ENCODE data around the gene NCKAP5. TPM values are rescaled to one million over a fixed set of nuclear protein-coding genes. Genes with fewer than 3 reads are reported as not detected.

NCKAP5 gene
- total RNA-seq, 1 donor = not detected

GRCh38 chr2:133303150-133303549, 265.1 kb downstream of the NCKAP5 start:
- DNase-seq (ENCODE audit: low read depth in 2 of 3, low spot score in 2 of 3) = no peak

- no peak for DNase-seq (ENCODE audit: low read depth in 2 of 3, low spot score in 2 of 3)
Measured at GRCh38 chr2:133296401-133296800, 271.9 kb downstream of the NCKAP5 start.

- DNase-seq (ENCODE audit: low read depth in 2 of 3, low spot score in 2 of 3) = no peak
Measured at GRCh38 chr2:133293544-133294353, 274.5 kb downstream of the NCKAP5 start.

- no peak for DNase-seq (ENCODE audit: low read depth in 2 of 3, low spot score in 2 of 3)
Measured at GRCh38 chr2:133292259-133292658, 276.0 kb downstream of the NCKAP5 start.

GRCh38 chr2:133287709-133288108, 280.6 kb downstream of the NCKAP5 start:
- DNase-seq (ENCODE audit: low read depth in 2 of 3, low spot score in 2 of 3) = no peak

- DNase-seq (ENCODE audit: low read depth in 2 of 3, low spot score in 2 of 3) = no peak
Measured at GRCh38 chr2:133286326-133286922, 281.8 kb downstream of the NCKAP5 start.

- no peak for DNase-seq (ENCODE audit: low read depth in 2 of 3, low spot score in 2 of 3)
Measured at GRCh38 chr2:133273031-133273430, 295.2 kb downstream of the NCKAP5 start.

GRCh38 chr2:133271105-133271504, 297.2 kb downstream of the NCKAP5 start:
- no peak for DNase-seq (ENCODE audit: low read depth in 2 of 3, low spot score in 2 of 3)

- no peak for DNase-seq (ENCODE audit: low read depth in 2 of 3, low spot score in 2 of 3)
Measured at GRCh38 chr2:133270550-133270949, 297.7 kb downstream of the NCKAP5 start.

- DNase-seq (ENCODE audit: low read depth in 2 of 3, low spot score in 2 of 3) = no peak
Measured at GRCh38 chr2:133266926-133267590, 301.2 kb downstream of the NCKAP5 start.

GRCh38 chr2:133266041-133266925, 302.0 kb downstream of the NCKAP5 start:
- DNase-seq (ENCODE audit: low read depth in 2 of 3, low spot score in 2 of 3) = no peak

GRCh38 chr2:133265432-133265949, 302.8 kb downstream of the NCKAP5 start:
- DNase-seq (ENCODE audit: low read depth in 2 of 3, low spot score in 2 of 3) = no peak

- DNase-seq (ENCODE audit: low read depth in 2 of 3, low spot score in 2 of 3) = no peak
Measured at GRCh38 chr2:133264989-133265401, 303.3 kb downstream of the NCKAP5 start.

GRCh38 chr2:133262893-133263292, 305.4 kb downstream of the NCKAP5 start:
- DNase-seq (ENCODE audit: low read depth in 2 of 3, low spot score in 2 of 3) = no peak

GRCh38 chr2:133255360-133255759, 312.9 kb downstream of the NCKAP5 start:
- no peak for DNase-seq (ENCODE audit: low read depth in 2 of 3, low spot score in 2 of 3)

- DNase-seq (ENCODE audit: low read depth in 2 of 3, low spot score in 2 of 3) = no peak
Measured at GRCh38 chr2:133253793-133254192, 314.5 kb downstream of the NCKAP5 start.

- no peak for DNase-seq (ENCODE audit: low read depth in 2 of 3, low spot score in 2 of 3)
Measured at GRCh38 chr2:133252780-133253355, 315.4 kb downstream of the NCKAP5 start.

GRCh38 chr2:133249362-133249761, 318.9 kb downstream of the NCKAP5 start:
- DNase-seq (ENCODE audit: low read depth in 2 of 3, low spot score in 2 of 3) = no peak

- no peak for DNase-seq (ENCODE audit: low read depth in 2 of 3, low spot score in 2 of 3)
Measured at GRCh38 chr2:133248264-133248663, 320.0 kb downstream of the NCKAP5 start.

GRCh38 chr2:133247631-133248030, 320.6 kb downstream of the NCKAP5 start:
- DNase-seq (ENCODE audit: low read depth in 2 of 3, low spot score in 2 of 3) = no peak
